Astrocyte (in vitro differentiated cells and primary cell): Measurements from ENCODE around the gene GAB2.

Experiments used
- CTCF ChIP-seq: IDR thresholded peaks from 2 replicates; pipeline ENCODE4 v1.5.1; 2011; ENCODE audit warnings: low read depth, mild to moderate bottlenecking, inconsistent platforms, low read length, moderate library complexity; ENCODE audit not compliant: insufficient read depth
- EZH2 ChIP-seq: IDR thresholded peaks from 2 replicates; pipeline ENCODE4 v1.6.1; 2012; ENCODE audit warnings: mild to moderate bottlenecking, low read length, inconsistent platforms; ENCODE audit not compliant: insufficient read depth

- TF ChIP-seq CTCF (no peak), EZH2 (no peak)
Measured at GRCh38 chr11:78349114-78349513, 68.5 kb downstream of the GAB2 start.
